GM12864 (cell line): Measurements from ENCODE around the gene ADAMTS7.

Source experiments
- DNase-seq: peaks from one replicate; pipeline ENCODE4 v3.0.0-alpha.2; 2011; ENCODE audit warnings: low read depth
- H3K4me3 ChIP-seq: 2 replicates; pipeline ENCODE4 v1.5.1; 2011; ENCODE audit warnings: mild to moderate bottlenecking, low read depth, low read length, control low read depth
- CTCF ChIP-seq: IDR thresholded peaks from 2 replicates; pipeline ENCODE4 v1.5.1; 2011; ENCODE audit warnings: low read depth, mild to moderate bottlenecking, moderate library complexity, low read length, control low read depth, inconsistent platforms; ENCODE audit errors: missing control alignments

ADAMTS7 gene

GRCh38 chr15:78828920-78829319 is 17.7 kb upstream of the ADAMTS7 start:
- TF ChIP-seq CTCF = no peak
- no peak overlapping the region for H3K4me3 ChIP-seq
- DNase-seq = no peak

- TF ChIP-seq CTCF = no peak
- no peak for DNase-seq
- H3K4me3 ChIP-seq = no peak overlapping the region
Measured at GRCh38 chr15:78822514-78822913, 11.2 kb upstream of the ADAMTS7 start.

DNA sequence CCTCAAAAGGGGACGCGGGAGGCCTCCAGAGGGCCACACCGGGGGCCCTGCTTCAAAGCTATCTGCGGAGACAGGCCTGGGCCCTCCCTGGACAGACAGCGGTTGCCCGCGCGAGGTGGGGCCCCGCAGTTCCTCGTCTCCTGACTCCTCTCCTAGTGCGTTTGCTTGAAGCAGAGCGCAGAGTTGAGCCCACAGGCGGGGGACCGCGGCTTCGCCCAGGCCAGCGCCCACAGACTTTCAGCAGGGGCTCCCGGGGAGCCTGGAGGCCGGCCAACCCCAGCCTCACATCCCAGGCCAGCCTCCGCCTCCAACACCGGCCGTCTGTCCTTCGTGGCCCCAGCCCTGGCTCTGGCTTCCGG is 540 bp upstream of the ADAMTS7 start:
- DNase-seq = no peak
- H3K4me3 ChIP-seq = peak overlapping the region; percentile 52
- no peak for TF ChIP-seq CTCF

DNA sequence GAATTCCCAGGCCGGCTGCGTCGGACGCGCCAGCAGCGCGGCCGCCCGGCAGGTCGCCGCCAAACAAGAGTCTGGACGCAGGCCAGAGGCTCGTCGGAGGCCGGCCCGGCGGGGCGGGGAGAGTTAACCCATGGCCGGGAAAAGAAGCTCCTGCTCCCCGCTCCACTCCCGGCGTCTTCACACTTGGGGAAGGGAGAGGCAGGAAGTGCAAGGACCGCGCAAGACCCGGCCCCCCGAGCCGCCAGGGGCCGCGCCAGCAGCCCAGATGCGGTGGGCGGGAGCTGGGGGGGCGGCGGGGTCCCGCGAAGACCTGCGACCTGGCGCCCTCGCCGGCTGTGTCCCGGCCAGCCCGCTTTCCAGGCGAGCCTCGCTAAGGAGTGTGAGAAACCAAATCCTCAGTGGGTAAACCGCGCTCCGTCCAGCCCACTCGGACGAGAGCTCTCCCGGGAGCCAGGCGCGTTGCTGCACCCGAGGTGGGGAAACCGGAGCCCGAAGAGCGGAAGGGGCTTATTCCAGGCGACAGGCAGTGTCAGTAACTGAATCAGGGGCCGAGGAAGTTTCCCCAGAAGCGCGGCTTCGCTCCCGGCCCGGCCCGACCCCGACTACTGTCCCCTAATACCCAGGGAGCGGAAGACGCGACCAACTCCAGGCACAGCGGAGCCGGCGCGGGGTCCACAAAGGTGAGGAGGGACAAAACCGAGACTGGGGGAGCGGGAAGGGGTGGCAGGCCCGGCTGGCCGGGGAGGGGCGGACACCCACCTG is 721 bp downstream of the ADAMTS7 start:
- no peak for TF ChIP-seq CTCF
- no peak for DNase-seq
- peak overlapping the region; percentile 53 for H3K4me3 ChIP-seq

GRCh38 chr15:78810003-78810361 is 1.3 kb downstream of the ADAMTS7 start:
- no peak for TF ChIP-seq CTCF
- H3K4me3 ChIP-seq = no peak overlapping the region
- no peak for DNase-seq

DNA sequence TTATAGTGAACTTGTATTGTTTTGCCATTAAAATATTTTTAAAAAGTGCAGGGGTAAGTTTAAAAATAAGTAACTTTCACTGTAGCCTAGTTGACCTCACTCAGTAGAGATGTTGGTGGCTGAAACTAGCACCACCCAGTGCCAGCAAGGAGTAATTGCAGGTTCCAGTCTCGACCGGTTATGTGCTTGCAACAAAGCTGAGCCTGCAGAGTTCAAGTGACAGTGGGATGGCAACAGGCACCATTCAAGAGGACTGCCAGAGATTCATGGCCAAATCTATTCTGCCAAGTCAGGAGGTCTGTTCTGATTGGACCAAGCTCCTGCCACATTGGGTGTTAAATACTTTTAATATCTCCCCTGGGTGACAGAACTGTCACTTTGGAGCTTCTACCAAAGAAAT is 2.7 kb downstream of the ADAMTS7 start:
- peak; percentile 77 for TF ChIP-seq CTCF
- peak; percentile 31 for DNase-seq
- no peak overlapping the region for H3K4me3 ChIP-seq

GRCh38 chr15:78807359-78807758 is 3.9 kb downstream of the ADAMTS7 start:
- DNase-seq = no peak
- H3K4me3 ChIP-seq = no peak overlapping the region
- TF ChIP-seq CTCF = no peak
